Measurements from ENCODE around the gene PCDHB15.

GRCh38 chr5:141208478-141208877 is 36.7 kb upstream of the PCDHB15 start, which contains the start of gene PCDHB12:
- TF ChIP-seq POLR2A (IDR thresholded peaks at IDR 0.05): no peak
- peak in 2 of 3 experiments; percentile 43 to 48 for TF ChIP-seq CTCF (IDR thresholded peaks at IDR 0.05)

All from testis (tissue), 2 donors.